Measurements from ENCODE around the gene CYP1A2. TPM values are rescaled to one million over a fixed set of nuclear protein-coding genes. Genes with fewer than 3 reads are reported as not detected.
"Not testable (repeated sequence)": the region's sequence is repeated elsewhere in the genome, so short reads cannot be mapped to it uniquely, and the experiment has no call there.

The CYP1A2 gene
- polyA plus RNA-seq, 3 donors = not detected

DNA sequence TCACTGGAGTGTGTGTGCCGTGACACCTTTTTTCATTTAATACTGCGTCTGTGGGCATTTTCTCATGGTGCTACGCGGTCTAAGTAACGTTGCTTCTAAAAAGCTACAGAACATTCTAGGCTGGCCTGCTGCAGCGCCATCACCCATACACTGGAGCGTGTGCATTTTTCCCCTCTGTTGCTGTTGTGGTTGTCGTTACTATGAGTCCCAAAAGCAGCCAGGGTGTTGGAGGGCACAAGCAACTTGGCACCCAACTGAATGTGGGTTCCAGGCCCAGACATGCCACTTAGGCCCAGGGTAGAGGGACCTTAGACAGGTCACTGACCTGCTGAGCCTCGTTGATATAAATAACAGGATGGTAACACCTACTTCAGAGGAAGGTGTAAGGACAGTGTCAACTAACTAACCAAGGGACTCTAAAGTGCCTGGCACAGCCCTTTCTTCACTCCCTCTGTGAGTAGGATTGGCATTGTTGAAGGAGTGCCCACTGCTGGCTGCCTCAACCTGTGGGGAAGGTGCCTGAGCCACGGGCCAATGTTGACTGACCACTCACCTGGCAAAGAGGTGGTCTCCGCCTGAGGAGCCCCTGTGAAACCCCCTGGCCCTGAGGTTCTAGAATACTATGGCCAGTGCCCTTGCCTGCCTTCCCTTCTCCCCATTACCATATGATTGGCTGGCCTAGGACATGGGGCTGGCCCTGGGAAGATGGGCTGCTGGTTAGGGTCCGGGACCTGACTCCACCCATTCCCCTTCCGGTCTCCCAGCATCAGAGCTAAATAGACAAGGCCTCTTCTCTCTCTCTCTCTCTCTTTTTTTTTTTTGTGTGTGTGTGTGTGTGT, 36.8 kb downstream of the CYP1A2 start:
- H3K27me3 Mint-ChIP-seq (ENCODE audit: low read depth in 3 of 3) = peaks cover 0 to 3% (median 0%) of the 10 kb centered on the region in 3 donors

GRCh38 chr15:74786081-74786480, 37.4 kb downstream of the CYP1A2 start:
- Mint-ChIP-seq H3K36me3 (peaks cover 31 to 47% of the 10 kb centered on the region in 2 donors), H3K4me1 (peaks cover 78% of the 10 kb centered on the region), H3K4me3 (peak overlapping the region; percentile 86 to 95), H3K27ac (peak overlapping the region; percentile 99 to 100 (median 100))
- Histone ChIP-seq H3K9ac (ENCODE audit: insufficient read depth, low read length, poor library complexity, severe bottlenecking) (peak overlapping the region; percentile 76), H3K4me3 (replicated peaks in 1 of 3; ENCODE audit: low read depth in 2 of 3, low read length in 3 of 3) (peak overlapping the region in 2 of 3 experiments; percentile 8 to 100), H3K4me2 (replicated peaks; ENCODE audit: extremely low read depth, low read length, poor library complexity, severe bottlenecking) (peak overlapping the region; percentile 93), H3K79me2 (ENCODE audit: insufficient read depth, low read length) (peaks cover 88% of the 10 kb centered on the region), H3K27ac (ENCODE audit: low read depth in 1 of 2, low read length in 2 of 2) (peak overlapping the region; percentile 96 to 97), H4K20me1 (ENCODE audit: insufficient read depth, low read length) (peaks cover 19% of the 10 kb centered on the region), H3K4me1 (ENCODE audit: control insufficient read depth in 1 of 2, insufficient read depth in 2 of 2, low read length in 2 of 2) (peaks cover 84 to 89% of the 10 kb centered on the region in 2 donors)
- H2AFZ ChIP-seq (ENCODE audit: insufficient read depth, low read depth, low read length, poor library complexity, severe bottlenecking); H3K27me3 Mint-ChIP-seq (ENCODE audit: low read depth in 3 of 3); H3K9me3 ChIP-seq (replicated peaks in 1 of 2; ENCODE audit: control insufficient read depth in 1 of 2, insufficient read depth in 1 of 2, low read length in 2 of 2); H3K36me3 ChIP-seq (replicated peaks in 1 of 2; ENCODE audit: control insufficient read depth in 1 of 2, insufficient read depth in 2 of 2, low read length in 2 of 2); DNase-seq; H3K9me3 Mint-ChIP-seq; H3K27me3 ChIP-seq (ENCODE audit: control insufficient read depth in 2 of 2, insufficient read depth in 2 of 2, low read length in 2 of 2): not testable (repeated sequence)
- intact Hi-C loops (cut with micrococcal nuclease) = loop anchor here in 1 of 2 donors (2.0 kb wide), 1 partner anchor 15 kb away; no protein-coding TSS in a partner anchor
- 68% methylated on average over 9 of the region's 12 CpGs for WGBS (ENCODE audit: insufficient coverage)

More for the DNA sequence above, 36.8 kb downstream of the CYP1A2 start:
- Histone ChIP-seq H3K27ac (ENCODE audit: low read depth in 1 of 2, low read length in 2 of 2) (peak overlapping the region; percentile 96 to 97), H2AFZ (ENCODE audit: insufficient read depth, low read depth, low read length, poor library complexity, severe bottlenecking) (no peak overlapping the region), H3K4me1 (ENCODE audit: control insufficient read depth in 1 of 2, insufficient read depth in 2 of 2, low read length in 2 of 2) (peaks cover 84 to 89% of the 10 kb centered on the region in 2 donors), H3K36me3 (replicated peaks in 1 of 2; ENCODE audit: control insufficient read depth in 1 of 2, insufficient read depth in 2 of 2, low read length in 2 of 2) (peaks cover 5 to 7% of the 10 kb centered on the region in 2 donors), H3K27me3 (ENCODE audit: control insufficient read depth in 2 of 2, insufficient read depth in 2 of 2, low read length in 2 of 2) (no peaks in the 10 kb centered on the region), H4K20me1 (ENCODE audit: insufficient read depth, low read length) (peaks cover 19% of the 10 kb centered on the region), H3K4me3 (replicated peaks in 1 of 3; ENCODE audit: low read depth in 2 of 3, low read length in 3 of 3) (peak overlapping the region; percentile 7 to 100 (median 92)), H3K9me3 (replicated peaks in 1 of 2; ENCODE audit: control insufficient read depth in 1 of 2, insufficient read depth in 1 of 2, low read length in 2 of 2) (no peaks in the 10 kb centered on the region), H3K79me2 (ENCODE audit: insufficient read depth, low read length) (peaks cover 83% of the 10 kb centered on the region), H3K4me2 (replicated peaks; ENCODE audit: extremely low read depth, low read length, poor library complexity, severe bottlenecking) (peak overlapping the region; percentile 93), H3K9ac (ENCODE audit: insufficient read depth, low read length, poor library complexity, severe bottlenecking) (no peak overlapping the region)
- peak overlapping the region; percentile 39 to 100 (median 99) for H3K27ac Mint-ChIP-seq
- H3K36me3 Mint-ChIP-seq = peaks cover 27 to 43% of the 10 kb centered on the region in 2 donors
- H3K4me1 Mint-ChIP-seq = peaks cover 78% of the 10 kb centered on the region
- H3K9me3 Mint-ChIP-seq = peaks cover 0 to 2% (median 0%) of the 10 kb centered on the region in 7 donors
- intact Hi-C loops (cut with micrococcal nuclease) = loop anchor here in 1 of 2 donors (2.0 kb wide), 2 partner anchors 13 to 15 kb away; no protein-coding TSS in a partner anchor
- H3K4me3 Mint-ChIP-seq = peak overlapping the region; percentile 95 to 97
- 62% methylated on average over 10 of the region's 13 CpGs for WGBS (ENCODE audit: insufficient coverage)
- no peak for DNase-seq
- TF ChIP-seq CTCF (IDR thresholded peaks at IDR 0.05) = no peak

Data from CD14-positive monocyte (primary cell).